K562 (cell line): ENCODE results near the gene FAM117A. TPM values are rescaled to one million over a fixed set of nuclear protein-coding genes. Genes with fewer than 3 reads are reported as not detected.

Source experiments
- BACH1 ChIP-seq: fragments of 200-800 bp; sonication (Bioruptor generic); IDR thresholded peaks from 2 replicates; pipeline ENCODE4 v1.6.1; 2016; ENCODE audit warnings: missing genetic modification characterization, missing compliant biosample characterization
- CLOCK ChIP-seq: fragments of 250-450 bp; sonication (Bioruptor Pico); IDR thresholded peaks from 2 replicates; pipeline ENCODE4 v1.4.0; 2020; ENCODE audit warnings: mild to moderate bottlenecking, moderate library complexity, borderline replicate concordance
- DPF2 ChIP-seq: fragments of 450-650 bp; IDR thresholded peaks from 2 replicates; pipeline ENCODE4 v1.6.1; 2016
- ETV6 ChIP-seq, 3 experiments: fragments of 150-350 bp in 1 of 3; sonication (generic) in 1 of 3; formaldehyde crosslinking in 1 of 3; IDR thresholded peaks; 2 replicates each; pipeline versions ENCODE4 v1.6.1 to v1.8.0; 2014 to 2022; ENCODE audit warnings: borderline replicate concordance in 2 of 3, low read depth in 2 of 3, antibody characterized with exemption in 1 of 3, low read length in 1 of 3, mild to moderate bottlenecking in 1 of 3, missing genetic modification reagents in 1 of 3
- FOXO4 ChIP-seq: fragments of 450-650 bp; formaldehyde crosslinking; IDR thresholded peaks from 2 replicates; pipeline ENCODE4 v1.4.0; 2020; ENCODE audit warnings: mild to moderate bottlenecking, moderate library complexity
- GTF2E2 ChIP-seq: fragments of 200-800 bp; sonication (Bioruptor generic); IDR thresholded peaks from 2 replicates; pipeline ENCODE4 v1.6.1; 2016; ENCODE audit warnings: missing genetic modification characterization, missing compliant biosample characterization
- ID3 ChIP-seq, 2 experiments: fragments of 250-450 bp in 1 of 2; fragments of 450-650 bp in 1 of 2; sonication (Bioruptor Pico) in 1 of 2; IDR thresholded peaks; 2 replicates each; pipeline versions ENCODE4 v1.6.1 to v1.8.0; 2016 to 2021; ENCODE audit warnings: mild to moderate bottlenecking in 2 of 2, moderate library complexity in 2 of 2, missing compliant biosample characterization in 1 of 2, missing genetic modification characterization in 1 of 2
- MTA3 ChIP-seq: fragments of 450-650 bp; formaldehyde crosslinking; IDR thresholded peaks from 2 replicates; pipeline ENCODE4 v1.6.1; 2017; ENCODE audit warnings: mild to moderate bottlenecking, borderline replicate concordance
- MXI1 ChIP-seq: IDR thresholded peaks from 2 replicates; pipeline ENCODE4 v1.6.1; 2011; ENCODE audit warnings: low read depth, mild to moderate bottlenecking, improper control_type of control experiment, low read length
- PCBP1 ChIP-seq: fragments of 200-400 bp; formaldehyde crosslinking; IDR thresholded peaks from 2 replicates; pipeline ENCODE4 v1.6.1; 2018; ENCODE audit warnings: mild to moderate bottlenecking, low read depth, low read length; ENCODE audit not compliant: poor library complexity, severe bottlenecking
- PML ChIP-seq: IDR thresholded peaks from 2 replicates; pipeline ENCODE4 v1.6.1; 2012; ENCODE audit warnings: low read length, inconsistent platforms
- SRSF3 ChIP-seq: fragments of 200-400 bp; formaldehyde crosslinking; IDR thresholded peaks from 2 replicates; pipeline ENCODE4 v1.6.1; 2016; ENCODE audit warnings: mild to moderate bottlenecking, low read length, moderate library complexity; ENCODE audit not compliant: insufficient read depth
- THRAP3 ChIP-seq: fragments of 450-650 bp; IDR thresholded peaks from 2 replicates; pipeline ENCODE4 v1.6.1; 2016; ENCODE audit warnings: mild to moderate bottlenecking, inconsistent platforms, borderline replicate concordance
- ZNF121 ChIP-seq: sonication (generic); formaldehyde crosslinking; conservative IDR thresholded peaks from 2 replicates; pipeline ENCODE4 v1.8.0; 2022; ENCODE audit warnings: missing genetic modification reagents
- polyA plus RNA-seq, 8 experiments: library from polyadenylated mRNA; depleted of rRNA in 4 of 8; stranded (reverse) in 5 of 8; unstranded in 3 of 8; fragments of >200 nt; fragmentation: Nextera tagmentation in 2 of 8; fragmentation: Illumina TruSeq in 1 of 8; extraction: Ambion mirVana in 2 of 8; extraction: Trizol in 1 of 8; gene quantifications; 2 replicates each; pipeline versions ENCODE4 v1.2.1 to v1.2.3, GENCODE V29; 2011 to 2014; ENCODE audit warnings: inconsistent platforms in 1 of 8, missing spikeins in 1 of 8
- total RNA-seq, 7 experiments: library from RNA; depleted of rRNA in 6 of 7; stranded (reverse); fragments of >200 nt in 6 of 7; fragmentation: Illumina TruSeq in 2 of 7; extraction: Trizol in 2 of 7; gene quantifications; 2 replicates each; pipeline versions ENCODE4 v1.2.1 to v1.2.3, GENCODE V29; 2011 to 2021; ENCODE audit warnings: low replicate concordance in 1 of 7
- TF ChIP-seq, protein P1 (sequence below): fragments of 450-650 bp; formaldehyde crosslinking; IDR thresholded peaks from 2 replicates; pipeline ENCODE4 v1.4.0; 2022; ENCODE audit warnings: missing genetic modification characterization
- TF ChIP-seq, protein P2 (sequence below), 2 experiments: fragments of 450-650 bp in 1 of 2; IDR thresholded peaks; 2 replicates each; pipeline ENCODE4 v1.6.1; 2011 to 2017; ENCODE audit warnings: low read depth in 2 of 2, antibody characterized with exemption in 1 of 2, borderline replicate concordance in 1 of 2, low read length in 1 of 2, mild to moderate bottlenecking in 1 of 2, mixed read lengths in 1 of 2; ENCODE audit not compliant: control insufficient read depth in 1 of 2

FAM117A gene
- total and polyA plus RNA-seq, 9 of the 15 experiments (the other 6 are each of a cell fraction or from before 2014, with no cell fraction given), result 3.1 to 79.7 (median 36.6) TPM

- no peak for TF ChIP-seq CLOCK
- no peak for TF ChIP-seq GTF2E2 (tag)
- no peak for TF ChIP-seq ZNF121 (CRISPR knock-in tag)
- peak; percentile 73 for TF ChIP-seq PML
- no peak for TF ChIP-seq THRAP3
- no peak for TF ChIP-seq ETV6 (IDR thresholded peaks at IDR 0.05; ENCODE audit: borderline replicate concordance in 1 of 2, low read depth in 2 of 2, low read length in 1 of 2)
- TF ChIP-seq ETV6 (CRISPR knock-in tag; IDR thresholded peaks at IDR 0.05; ENCODE audit: borderline replicate concordance), result no peak
- no peak for TF ChIP-seq BACH1
- TF ChIP-seq DPF2, result peak; percentile 90
- no peak for TF ChIP-seq MXI1
- no peak for TF ChIP-seq FOXO4
- TF ChIP-seq MTA3, result no peak; the same call in 1 of the 2 replicates
- TF ChIP-seq ID3 (CRISPR knock-in tag; IDR thresholded peaks at IDR 0.05), result no peak
- no peak for TF ChIP-seq ID3 (tag; IDR thresholded peaks at IDR 0.05)
- TF ChIP-seq, protein P1, sequence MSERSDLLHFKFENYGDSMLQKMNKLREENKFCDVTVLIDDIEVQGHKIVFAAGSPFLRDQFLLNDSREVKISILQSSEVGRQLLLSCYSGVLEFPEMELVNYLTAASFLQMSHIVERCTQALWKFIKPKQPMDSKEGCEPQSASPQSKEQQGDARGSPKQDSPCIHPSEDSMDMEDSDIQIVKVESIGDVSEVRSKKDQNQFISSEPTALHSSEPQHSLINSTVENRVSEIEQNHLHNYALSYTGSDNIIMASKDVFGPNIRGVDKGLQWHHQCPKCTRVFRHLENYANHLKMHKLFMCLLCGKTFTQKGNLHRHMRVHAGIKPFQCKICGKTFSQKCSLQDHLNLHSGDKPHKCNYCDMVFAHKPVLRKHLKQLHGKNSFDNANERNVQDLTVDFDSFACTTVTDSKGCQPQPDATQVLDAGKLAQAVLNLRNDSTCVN (CRISPR knock-in tag), result no peak
- no peak for TF ChIP-seq SRSF3
- TF ChIP-seq, protein P2, sequence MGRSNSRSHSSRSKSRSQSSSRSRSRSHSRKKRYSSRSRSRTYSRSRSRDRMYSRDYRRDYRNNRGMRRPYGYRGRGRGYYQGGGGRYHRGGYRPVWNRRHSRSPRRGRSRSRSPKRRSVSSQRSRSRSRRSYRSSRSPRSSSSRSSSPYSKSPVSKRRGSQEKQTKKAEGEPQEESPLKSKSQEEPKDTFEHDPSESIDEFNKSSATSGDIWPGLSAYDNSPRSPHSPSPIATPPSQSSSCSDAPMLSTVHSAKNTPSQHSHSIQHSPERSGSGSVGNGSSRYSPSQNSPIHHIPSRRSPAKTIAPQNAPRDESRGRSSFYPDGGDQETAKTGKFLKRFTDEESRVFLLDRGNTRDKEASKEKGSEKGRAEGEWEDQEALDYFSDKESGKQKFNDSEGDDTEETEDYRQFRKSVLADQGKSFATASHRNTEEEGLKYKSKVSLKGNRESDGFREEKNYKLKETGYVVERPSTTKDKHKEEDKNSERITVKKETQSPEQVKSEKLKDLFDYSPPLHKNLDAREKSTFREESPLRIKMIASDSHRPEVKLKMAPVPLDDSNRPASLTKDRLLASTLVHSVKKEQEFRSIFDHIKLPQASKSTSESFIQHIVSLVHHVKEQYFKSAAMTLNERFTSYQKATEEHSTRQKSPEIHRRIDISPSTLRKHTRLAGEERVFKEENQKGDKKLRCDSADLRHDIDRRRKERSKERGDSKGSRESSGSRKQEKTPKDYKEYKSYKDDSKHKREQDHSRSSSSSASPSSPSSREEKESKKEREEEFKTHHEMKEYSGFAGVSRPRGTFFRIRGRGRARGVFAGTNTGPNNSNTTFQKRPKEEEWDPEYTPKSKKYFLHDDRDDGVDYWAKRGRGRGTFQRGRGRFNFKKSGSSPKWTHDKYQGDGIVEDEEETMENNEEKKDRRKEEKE (IDR thresholded peaks at IDR 0.05; ENCODE audit: borderline replicate concordance in 1 of 2, control insufficient read depth in 1 of 2, low read depth in 2 of 2, low read length in 1 of 2), result no peak
- no peak for TF ChIP-seq PCBP1
These were observed 2.9 kb downstream of the FAM117A start (continued) for GRCh38 chr17:49760932-49761558.
